Measurements from ENCODE around the gene PRKCZ. TPM values are rescaled to one million over a fixed set of nuclear protein-coding genes. Genes with fewer than 3 reads are reported as not detected.

PRKCZ gene
- total and polyA plus RNA-seq, 2 experiments from 2014 or later, result 26.2 to 36.9 TPM

DNA sequence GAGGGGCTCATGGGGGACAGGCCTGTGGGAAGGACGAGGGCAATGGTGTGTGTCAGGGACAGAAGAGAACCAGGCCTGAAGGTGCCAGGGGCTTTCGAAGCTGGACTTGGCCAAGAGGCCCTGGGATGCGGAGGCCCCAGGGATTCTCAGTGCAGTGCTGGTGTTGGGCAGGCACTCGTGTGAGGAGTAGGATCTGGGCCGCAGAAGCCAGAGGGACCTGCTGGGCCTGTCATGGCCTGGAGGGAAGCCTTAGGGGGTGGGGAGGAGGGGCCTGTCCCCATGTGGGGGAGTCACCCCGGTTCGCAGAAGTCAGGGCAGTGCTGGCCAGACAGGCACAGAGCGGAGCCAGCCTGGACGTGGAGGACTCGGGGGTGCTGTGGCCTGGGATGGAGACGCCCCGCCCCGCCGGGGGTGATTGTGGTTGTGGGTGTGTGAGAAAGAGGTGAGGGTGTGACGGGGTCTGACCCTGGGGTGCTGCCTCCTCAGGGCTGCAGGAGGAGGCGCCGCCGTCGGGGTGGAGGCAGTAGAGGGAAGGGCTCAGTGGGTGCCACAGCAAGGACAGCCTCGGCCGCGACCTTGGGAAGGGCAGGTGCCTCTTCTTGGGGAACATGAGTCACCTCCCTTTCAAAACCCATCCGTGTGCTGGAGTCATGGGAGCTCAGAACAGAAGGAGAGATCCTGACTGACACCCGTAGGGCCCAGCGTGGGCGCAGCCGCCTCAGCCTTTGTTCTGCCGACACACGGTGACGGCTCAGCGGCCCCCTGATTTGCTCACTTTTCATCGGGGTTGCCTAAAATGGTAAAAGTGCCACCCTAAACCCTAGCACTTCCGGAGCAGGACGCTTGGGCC is 110.5 kb downstream of the PRKCZ start:
- Mint-ChIP-seq H3K27ac (no peak overlapping the region), H3K36me3 (ENCODE audit: low read depth) (peaks cover 31% of the 10 kb centered on the region), H3K4me3 (no peak overlapping the region), H3K9me3 (no peaks in the 10 kb centered on the region), H3K27me3 (ENCODE audit: insufficient read depth, low read depth, poor library complexity) (peaks cover 5% of the 10 kb centered on the region), H3K4me1 (no peaks in the 10 kb centered on the region)
- TF ChIP-seq, protein P1, sequence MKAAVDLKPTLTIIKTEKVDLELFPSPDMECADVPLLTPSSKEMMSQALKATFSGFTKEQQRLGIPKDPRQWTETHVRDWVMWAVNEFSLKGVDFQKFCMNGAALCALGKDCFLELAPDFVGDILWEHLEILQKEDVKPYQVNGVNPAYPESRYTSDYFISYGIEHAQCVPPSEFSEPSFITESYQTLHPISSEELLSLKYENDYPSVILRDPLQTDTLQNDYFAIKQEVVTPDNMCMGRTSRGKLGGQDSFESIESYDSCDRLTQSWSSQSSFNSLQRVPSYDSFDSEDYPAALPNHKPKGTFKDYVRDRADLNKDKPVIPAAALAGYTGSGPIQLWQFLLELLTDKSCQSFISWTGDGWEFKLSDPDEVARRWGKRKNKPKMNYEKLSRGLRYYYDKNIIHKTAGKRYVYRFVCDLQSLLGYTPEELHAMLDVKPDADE (IDR thresholded peaks at IDR 0.05), result no peak
- TF ChIP-seq ZNF114 (CRISPR knock-in tag; IDR thresholded peaks at IDR 0.05) (no peak), STAT1 (IDR thresholded peaks at IDR 0.05; ENCODE audit: unreplicated experiment) (no peak), NANOG (IDR thresholded peaks at IDR 0.05; ENCODE audit: borderline replicate concordance) (no peak), CREB1 (CRISPR knock-in tag; IDR thresholded peaks at IDR 0.05; ENCODE audit: low read depth) (no peak), EZH2 (IDR thresholded peaks at IDR 0.05; ENCODE audit: low read depth, unreplicated experiment) (no peak), ZNF331 (CRISPR knock-in tag; IDR thresholded peaks at IDR 0.05; ENCODE audit: low read depth) (no peak)
- TF ChIP-seq, protein P2, sequence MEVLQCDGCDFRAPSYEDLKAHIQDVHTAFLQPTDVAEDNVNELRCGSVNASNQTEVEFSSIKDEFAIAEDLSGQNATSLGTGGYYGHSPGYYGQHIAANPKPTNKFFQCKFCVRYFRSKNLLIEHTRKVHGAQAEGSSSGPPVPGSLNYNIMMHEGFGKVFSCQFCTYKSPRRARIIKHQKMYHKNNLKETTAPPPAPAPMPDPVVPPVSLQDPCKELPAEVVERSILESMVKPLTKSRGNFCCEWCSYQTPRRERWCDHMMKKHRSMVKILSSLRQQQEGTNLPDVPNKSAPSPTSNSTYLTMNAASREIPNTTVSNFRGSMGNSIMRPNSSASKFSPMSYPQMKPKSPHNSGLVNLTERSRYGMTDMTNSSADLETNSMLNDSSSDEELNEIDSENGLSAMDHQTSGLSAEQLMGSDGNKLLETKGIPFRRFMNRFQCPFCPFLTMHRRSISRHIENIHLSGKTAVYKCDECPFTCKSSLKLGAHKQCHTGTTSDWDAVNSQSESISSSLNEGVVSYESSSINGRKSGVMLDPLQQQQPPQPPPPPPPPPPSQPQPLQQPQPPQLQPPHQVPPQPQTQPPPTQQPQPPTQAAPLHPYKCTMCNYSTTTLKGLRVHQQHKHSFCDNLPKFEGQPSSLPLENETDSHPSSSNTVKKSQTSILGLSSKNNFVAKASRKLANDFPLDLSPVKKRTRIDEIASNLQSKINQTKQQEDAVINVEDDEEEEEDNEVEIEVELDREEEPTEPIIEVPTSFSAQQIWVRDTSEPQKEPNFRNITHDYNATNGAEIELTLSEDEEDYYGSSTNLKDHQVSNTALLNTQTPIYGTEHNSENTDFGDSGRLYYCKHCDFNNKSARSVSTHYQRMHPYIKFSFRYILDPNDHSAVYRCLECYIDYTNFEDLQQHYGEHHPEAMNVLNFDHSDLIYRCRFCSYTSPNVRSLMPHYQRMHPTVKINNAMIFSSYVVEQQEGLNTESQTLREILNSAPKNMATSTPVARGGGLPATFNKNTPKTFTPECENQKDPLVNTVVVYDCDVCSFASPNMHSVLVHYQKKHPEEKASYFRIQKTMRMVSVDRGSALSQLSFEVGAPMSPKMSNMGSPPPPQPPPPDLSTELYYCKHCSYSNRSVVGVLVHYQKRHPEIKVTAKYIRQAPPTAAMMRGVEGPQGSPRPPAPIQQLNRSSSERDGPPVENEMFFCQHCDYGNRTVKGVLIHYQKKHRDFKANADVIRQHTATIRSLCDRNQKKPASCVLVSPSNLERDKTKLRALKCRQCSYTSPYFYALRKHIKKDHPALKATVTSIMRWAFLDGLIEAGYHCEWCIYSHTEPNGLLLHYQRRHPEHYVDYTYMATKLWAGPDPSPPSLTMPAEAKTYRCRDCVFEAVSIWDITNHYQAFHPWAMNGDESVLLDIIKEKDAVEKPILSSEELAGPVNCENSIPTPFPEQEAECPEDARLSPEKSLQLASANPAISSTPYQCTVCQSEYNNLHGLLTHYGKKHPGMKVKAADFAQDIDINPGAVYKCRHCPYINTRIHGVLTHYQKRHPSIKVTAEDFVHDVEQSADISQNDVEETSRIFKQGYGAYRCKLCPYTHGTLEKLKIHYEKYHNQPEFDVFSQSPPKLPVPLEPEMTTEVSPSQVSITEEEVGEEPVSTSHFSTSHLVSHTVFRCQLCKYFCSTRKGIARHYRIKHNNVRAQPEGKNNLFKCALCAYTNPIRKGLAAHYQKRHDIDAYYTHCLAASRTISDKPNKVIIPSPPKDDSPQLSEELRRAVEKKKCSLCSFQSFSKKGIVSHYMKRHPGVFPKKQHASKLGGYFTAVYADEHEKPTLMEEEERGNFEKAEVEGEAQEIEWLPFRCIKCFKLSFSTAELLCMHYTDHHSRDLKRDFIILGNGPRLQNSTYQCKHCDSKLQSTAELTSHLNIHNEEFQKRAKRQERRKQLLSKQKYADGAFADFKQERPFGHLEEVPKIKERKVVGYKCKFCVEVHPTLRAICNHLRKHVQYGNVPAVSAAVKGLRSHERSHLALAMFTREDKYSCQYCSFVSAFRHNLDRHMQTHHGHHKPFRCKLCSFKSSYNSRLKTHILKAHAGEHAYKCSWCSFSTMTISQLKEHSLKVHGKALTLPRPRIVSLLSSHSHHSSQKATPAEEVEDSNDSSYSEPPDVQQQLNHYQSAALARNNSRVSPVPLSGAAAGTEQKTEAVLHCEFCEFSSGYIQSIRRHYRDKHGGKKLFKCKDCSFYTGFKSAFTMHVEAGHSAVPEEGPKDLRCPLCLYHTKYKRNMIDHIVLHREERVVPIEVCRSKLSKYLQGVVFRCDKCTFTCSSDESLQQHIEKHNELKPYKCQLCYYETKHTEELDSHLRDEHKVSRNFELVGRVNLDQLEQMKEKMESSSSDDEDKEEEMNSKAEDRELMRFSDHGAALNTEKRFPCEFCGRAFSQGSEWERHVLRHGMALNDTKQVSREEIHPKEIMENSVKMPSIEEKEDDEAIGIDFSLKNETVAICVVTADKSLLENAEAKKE (CRISPR knock-in tag; IDR thresholded peaks at IDR 0.05), result no peak
- TF ChIP-seq, protein P3, sequence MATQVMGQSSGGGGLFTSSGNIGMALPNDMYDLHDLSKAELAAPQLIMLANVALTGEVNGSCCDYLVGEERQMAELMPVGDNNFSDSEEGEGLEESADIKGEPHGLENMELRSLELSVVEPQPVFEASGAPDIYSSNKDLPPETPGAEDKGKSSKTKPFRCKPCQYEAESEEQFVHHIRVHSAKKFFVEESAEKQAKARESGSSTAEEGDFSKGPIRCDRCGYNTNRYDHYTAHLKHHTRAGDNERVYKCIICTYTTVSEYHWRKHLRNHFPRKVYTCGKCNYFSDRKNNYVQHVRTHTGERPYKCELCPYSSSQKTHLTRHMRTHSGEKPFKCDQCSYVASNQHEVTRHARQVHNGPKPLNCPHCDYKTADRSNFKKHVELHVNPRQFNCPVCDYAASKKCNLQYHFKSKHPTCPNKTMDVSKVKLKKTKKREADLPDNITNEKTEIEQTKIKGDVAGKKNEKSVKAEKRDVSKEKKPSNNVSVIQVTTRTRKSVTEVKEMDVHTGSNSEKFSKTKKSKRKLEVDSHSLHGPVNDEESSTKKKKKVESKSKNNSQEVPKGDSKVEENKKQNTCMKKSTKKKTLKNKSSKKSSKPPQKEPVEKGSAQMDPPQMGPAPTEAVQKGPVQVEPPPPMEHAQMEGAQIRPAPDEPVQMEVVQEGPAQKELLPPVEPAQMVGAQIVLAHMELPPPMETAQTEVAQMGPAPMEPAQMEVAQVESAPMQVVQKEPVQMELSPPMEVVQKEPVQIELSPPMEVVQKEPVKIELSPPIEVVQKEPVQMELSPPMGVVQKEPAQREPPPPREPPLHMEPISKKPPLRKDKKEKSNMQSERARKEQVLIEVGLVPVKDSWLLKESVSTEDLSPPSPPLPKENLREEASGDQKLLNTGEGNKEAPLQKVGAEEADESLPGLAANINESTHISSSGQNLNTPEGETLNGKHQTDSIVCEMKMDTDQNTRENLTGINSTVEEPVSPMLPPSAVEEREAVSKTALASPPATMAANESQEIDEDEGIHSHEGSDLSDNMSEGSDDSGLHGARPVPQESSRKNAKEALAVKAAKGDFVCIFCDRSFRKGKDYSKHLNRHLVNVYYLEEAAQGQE (IDR thresholded peaks at IDR 0.05; ENCODE audit: unreplicated experiment), result no peak
- TF ChIP-seq, protein P4, sequence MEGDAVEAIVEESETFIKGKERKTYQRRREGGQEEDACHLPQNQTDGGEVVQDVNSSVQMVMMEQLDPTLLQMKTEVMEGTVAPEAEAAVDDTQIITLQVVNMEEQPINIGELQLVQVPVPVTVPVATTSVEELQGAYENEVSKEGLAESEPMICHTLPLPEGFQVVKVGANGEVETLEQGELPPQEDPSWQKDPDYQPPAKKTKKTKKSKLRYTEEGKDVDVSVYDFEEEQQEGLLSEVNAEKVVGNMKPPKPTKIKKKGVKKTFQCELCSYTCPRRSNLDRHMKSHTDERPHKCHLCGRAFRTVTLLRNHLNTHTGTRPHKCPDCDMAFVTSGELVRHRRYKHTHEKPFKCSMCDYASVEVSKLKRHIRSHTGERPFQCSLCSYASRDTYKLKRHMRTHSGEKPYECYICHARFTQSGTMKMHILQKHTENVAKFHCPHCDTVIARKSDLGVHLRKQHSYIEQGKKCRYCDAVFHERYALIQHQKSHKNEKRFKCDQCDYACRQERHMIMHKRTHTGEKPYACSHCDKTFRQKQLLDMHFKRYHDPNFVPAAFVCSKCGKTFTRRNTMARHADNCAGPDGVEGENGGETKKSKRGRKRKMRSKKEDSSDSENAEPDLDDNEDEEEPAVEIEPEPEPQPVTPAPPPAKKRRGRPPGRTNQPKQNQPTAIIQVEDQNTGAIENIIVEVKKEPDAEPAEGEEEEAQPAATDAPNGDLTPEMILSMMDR (conservative IDR thresholded peaks at IDR 0.05; ENCODE audit: low read depth in 2 of 2), result no peak
- no peaks in the 10 kb centered on the region for H3K79me2 ChIP-seq (replicated peaks; ENCODE audit: insufficient read depth)
- no peak overlapping the region for H3K4me3 ChIP-seq
- no peaks in the 10 kb centered on the region; the same call in 1 of the 2 replicates for H3K36me3 ChIP-seq (ENCODE audit: insufficient read depth)
- no peak overlapping the region for H3K27ac ChIP-seq (ENCODE audit: low read depth)
- ATAC-seq, result no peak; the same call in 2 of the 3 replicates
- no peaks in the 10 kb centered on the region; the same call in 1 of the 2 replicates for H3F3A ChIP-seq (replicated peaks; ENCODE audit: low read depth)
- no peaks in the 10 kb centered on the region for H3K27me3 ChIP-seq (ENCODE audit: insufficient read depth)
- H3K4me1 ChIP-seq (ENCODE audit: insufficient read depth), result 0 out of 2 replicates have a peak, but pooled peaks cover 3% of the 10 kb centered on the region
- H3K9me2 ChIP-seq (ENCODE audit: insufficient read depth), result no peaks in the 10 kb centered on the region
- H4K20me1 ChIP-seq (replicated peaks; ENCODE audit: insufficient read depth), result no peaks in the 10 kb centered on the region; the same call in none of the 2 replicates
- no peak overlapping the region for H2AFZ ChIP-seq
- no peak overlapping the region for H3K4me2 ChIP-seq
- DNase-seq (ENCODE audit: low spot score), result no peak
